Mesenchymal stem cell (in vitro differentiated cells and primary cell): ENCODE data around the gene ZNF236.

Source experiments
- DNase-seq: peaks from one replicate; pipeline ENCODE4 v3.0.0-alpha.2; 2013
- H2AFZ ChIP-seq: one replicate; pipeline ENCODE4 v1.6.1; 2013; ENCODE audit warnings: low read depth, mild to moderate bottlenecking, control low read depth, inconsistent platforms, low read length, moderate library complexity
- H2AK5ac ChIP-seq: 2 replicates; pipeline ENCODE4 v1.6.1; 2013; ENCODE audit warnings: low read length, moderate library complexity, mild to moderate bottlenecking, inconsistent platforms; ENCODE audit not compliant: severe bottlenecking
- H2BK120ac ChIP-seq: one replicate; pipeline ENCODE4 v1.6.1; 2013; ENCODE audit warnings: low read depth, mild to moderate bottlenecking, inconsistent platforms, low read length, moderate library complexity
- H2BK12ac ChIP-seq, 2 experiments: one replicate each; pipeline ENCODE4 v1.6.1; 2013; ENCODE audit warnings: inconsistent platforms in 2 of 2, low read length in 2 of 2, mild to moderate bottlenecking in 2 of 2, moderate library complexity in 2 of 2, control low read depth in 1 of 2
- H2BK15ac ChIP-seq: one replicate; pipeline ENCODE4 v1.6.1; 2013; ENCODE audit warnings: mild to moderate bottlenecking, low read depth, inconsistent platforms; ENCODE audit not compliant: poor library complexity, severe bottlenecking
- H2BK5ac ChIP-seq: 2 replicates; pipeline ENCODE4 v1.6.1; 2013; ENCODE audit warnings: low read depth, mild to moderate bottlenecking, low read length, control low read depth, inconsistent platforms; ENCODE audit not compliant: poor library complexity, severe bottlenecking
- H3K14ac ChIP-seq, 2 experiments: one replicate each; pipeline ENCODE4 v1.6.1; 2013; ENCODE audit warnings: inconsistent platforms in 2 of 2, low read length in 2 of 2, control low read depth in 1 of 2, mild to moderate bottlenecking in 1 of 2, moderate library complexity in 1 of 2
- H3K18ac ChIP-seq, 2 experiments: one replicate each; pipeline ENCODE4 v1.6.1; 2013; ENCODE audit warnings: inconsistent platforms in 2 of 2, low read length in 2 of 2, control low read depth in 1 of 2, low read depth in 1 of 2, mild to moderate bottlenecking in 1 of 2
- H3K23ac ChIP-seq, 2 experiments: one replicate each; pipeline ENCODE4 v1.6.1; 2013; ENCODE audit warnings: inconsistent platforms in 2 of 2, low read length in 2 of 2, mild to moderate bottlenecking in 2 of 2, moderate library complexity in 2 of 2, control low read depth in 1 of 2
- H3K27ac ChIP-seq: 2 replicates; pipeline ENCODE4 v1.5.1; 2013; ENCODE audit warnings: mild to moderate bottlenecking, moderate library complexity, low read length, control low read depth, inconsistent platforms; ENCODE audit not compliant: poor library complexity, severe bottlenecking
- H3K27me3 ChIP-seq, 2 experiments: 2 replicates each; pipeline versions ENCODE4 v1.6.1 to v1.7.0; 2013; ENCODE audit warnings: low read length in 2 of 2, mild to moderate bottlenecking in 2 of 2, moderate library complexity in 2 of 2, control low read depth in 1 of 2, inconsistent platforms in 1 of 2; ENCODE audit not compliant: control insufficient read depth in 1 of 2, insufficient read depth in 1 of 2
- H3K36me3 ChIP-seq, 2 experiments: 2 replicates each; pipeline versions ENCODE4 v1.6.1 to v1.7.0; 2013; ENCODE audit warnings: low read length in 2 of 2, control low read depth in 1 of 2, inconsistent platforms in 1 of 2, low read depth in 1 of 2, mild to moderate bottlenecking in 1 of 2; ENCODE audit not compliant: insufficient read depth in 2 of 2, control insufficient read depth in 1 of 2
- H3K4ac ChIP-seq, 2 experiments: one replicate each; pipeline ENCODE4 v1.6.1; 2013; ENCODE audit warnings: inconsistent platforms in 2 of 2, low read length in 2 of 2, mild to moderate bottlenecking in 2 of 2, moderate library complexity in 2 of 2, control low read depth in 1 of 2, low read depth in 1 of 2
- H3K4me1 ChIP-seq: 2 replicates; pipeline ENCODE4 v1.6.1; 2013; ENCODE audit warnings: low read depth, low read length, control low read depth; ENCODE audit not compliant: control insufficient read depth, insufficient read depth
- H3K4me2 ChIP-seq: 2 replicates; pipeline ENCODE4 v1.6.1; 2013; ENCODE audit warnings: low read length, mild to moderate bottlenecking, inconsistent platforms; ENCODE audit not compliant: poor library complexity, severe bottlenecking
- H3K4me3 ChIP-seq, 2 experiments: 2 replicates each; pipeline versions ENCODE4 v1.5.1 to v1.7.0; 2013; ENCODE audit warnings: low read length in 2 of 2, mild to moderate bottlenecking in 2 of 2, control low read depth in 1 of 2, low read depth in 1 of 2; ENCODE audit not compliant: insufficient read depth in 1 of 2
- H3K79me1 ChIP-seq: replicated peaks from 2 replicates; pipeline ENCODE4 v1.6.1; 2013; ENCODE audit warnings: mild to moderate bottlenecking, control low read depth, low read length, inconsistent platforms; ENCODE audit not compliant: poor library complexity, severe bottlenecking
- H3K9ac ChIP-seq: 2 replicates; pipeline ENCODE4 v1.7.0; 2013; ENCODE audit warnings: mild to moderate bottlenecking, low read length, moderate library complexity
- H3K9me3 ChIP-seq: 2 replicates; pipeline ENCODE4 v1.7.0; 2013; ENCODE audit warnings: mild to moderate bottlenecking, low read length; ENCODE audit not compliant: control insufficient read depth
- H4K8ac ChIP-seq: one replicate; pipeline ENCODE4 v1.6.1; 2013; ENCODE audit warnings: inconsistent platforms, mild to moderate bottlenecking, low read length, moderate library complexity
- H4K91ac ChIP-seq: one replicate; pipeline ENCODE4 v1.6.1; 2013; ENCODE audit warnings: mild to moderate bottlenecking, low read length, inconsistent platforms
- WGBS: methylation state at CpG from one replicate; pipeline ENCODE4 v1.1.7; 2013; ENCODE audit warnings: mixed read lengths; 5-methylcytosine and 5-hydroxymethylcytosine counted together

Gene ZNF236

DNA sequence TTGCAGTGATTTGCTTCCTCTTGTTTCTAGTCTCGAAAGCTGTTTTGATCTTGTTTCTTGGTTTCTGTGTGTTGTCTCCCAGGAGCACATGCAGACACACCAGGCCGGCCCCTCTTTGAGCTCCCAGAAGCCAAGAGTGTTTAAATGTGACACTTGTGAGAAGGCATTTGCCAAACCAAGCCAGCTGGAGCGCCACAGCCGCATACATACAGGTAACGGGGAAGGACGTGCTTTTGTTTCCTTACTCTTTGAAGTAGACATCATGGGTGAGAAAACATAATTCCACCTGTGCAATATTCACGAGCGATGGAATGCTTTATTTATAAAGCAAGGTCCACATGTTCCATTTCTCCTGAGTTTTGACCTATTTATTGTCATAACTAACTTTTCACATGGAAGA is 137.2 kb downstream of the ZNF236 start:
- no peak overlapping the region for H3K18ac ChIP-seq
- no peak overlapping the region for H2BK120ac ChIP-seq
- H2AK5ac ChIP-seq = no peak overlapping the region
- H2BK5ac ChIP-seq = no peak overlapping the region
- H3K4me3 ChIP-seq = no peak overlapping the region
- H3K4me2 ChIP-seq = no peak overlapping the region
- no peak overlapping the region for H2AFZ ChIP-seq
- peaks cover 12% of the 10 kb centered on the region for H3K4me1 ChIP-seq
- H3K27me3 ChIP-seq = no peaks in the 10 kb centered on the region
- H3K4ac ChIP-seq = no peak overlapping the region
- no peak overlapping the region for H3K27ac ChIP-seq
- DNase-seq = no peak
- H2BK15ac ChIP-seq = no peak overlapping the region
- no peak overlapping the region for H4K91ac ChIP-seq
- H4K8ac ChIP-seq = no peak overlapping the region
- no peak overlapping the region for H3K9ac ChIP-seq
- no peak overlapping the region for H2BK12ac ChIP-seq
- H3K14ac ChIP-seq = no peak overlapping the region
- peaks cover 16% of the 10 kb centered on the region for H3K79me1 ChIP-seq
- H3K9me3 ChIP-seq = no peaks in the 10 kb centered on the region
- peaks cover 43 to 64% of the 10 kb centered on the region in 2 experiments for H3K36me3 ChIP-seq
- no peak overlapping the region for H3K23ac ChIP-seq
- WGBS = 96% methylated on average over 8 of the region's 8 CpGs

DNA sequence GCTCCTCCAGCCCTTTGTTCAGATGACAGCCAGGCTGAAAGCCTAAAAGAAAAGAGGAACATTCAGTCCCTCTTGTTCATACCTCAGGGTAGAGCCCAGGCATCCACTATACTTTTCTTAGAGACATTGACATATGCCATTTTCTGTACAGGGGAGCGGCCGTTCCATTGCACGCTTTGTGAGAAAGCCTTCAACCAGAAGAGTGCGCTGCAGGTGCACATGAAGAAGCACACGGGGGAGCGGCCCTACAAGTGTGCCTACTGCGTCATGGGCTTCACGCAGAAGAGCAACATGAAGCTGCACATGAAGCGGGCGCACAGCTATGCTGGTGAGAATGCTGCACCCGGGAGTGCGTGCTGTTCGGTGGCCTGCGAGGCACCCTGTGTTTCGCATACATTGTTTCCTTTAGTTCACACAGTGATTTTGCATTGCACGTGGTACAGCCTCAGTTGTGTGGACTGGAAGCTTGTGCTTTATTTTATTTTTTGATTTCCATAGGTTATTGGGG is 138.2 kb downstream of the ZNF236 start:
- Histone ChIP-seq H3K4me1 (peaks cover 12% of the 10 kb centered on the region), H3K36me3 (peaks cover 41 to 63% of the 10 kb centered on the region in 2 experiments), H3K27me3 (no peaks in the 10 kb centered on the region), H3K4me3 (no peak overlapping the region), H2AFZ (no peak overlapping the region), H2BK15ac (no peak overlapping the region), H3K27ac (no peak overlapping the region), H4K8ac (no peak overlapping the region), H3K4ac (no peak overlapping the region), H4K91ac (no peak overlapping the region), H3K14ac (no peak overlapping the region), H2AK5ac (no peak overlapping the region), H3K79me1 (peaks cover 16% of the 10 kb centered on the region), H2BK12ac (no peak overlapping the region), H3K18ac (no peak overlapping the region), H3K4me2 (no peak overlapping the region), H2BK120ac (no peak overlapping the region), H2BK5ac (no peak overlapping the region), H3K23ac (no peak overlapping the region), H3K9ac (no peak overlapping the region), H3K9me3 (no peaks in the 10 kb centered on the region)
- WGBS = 95% methylated on average over 16 of the region's 16 CpGs
- DNase-seq = no peak

DNA sequence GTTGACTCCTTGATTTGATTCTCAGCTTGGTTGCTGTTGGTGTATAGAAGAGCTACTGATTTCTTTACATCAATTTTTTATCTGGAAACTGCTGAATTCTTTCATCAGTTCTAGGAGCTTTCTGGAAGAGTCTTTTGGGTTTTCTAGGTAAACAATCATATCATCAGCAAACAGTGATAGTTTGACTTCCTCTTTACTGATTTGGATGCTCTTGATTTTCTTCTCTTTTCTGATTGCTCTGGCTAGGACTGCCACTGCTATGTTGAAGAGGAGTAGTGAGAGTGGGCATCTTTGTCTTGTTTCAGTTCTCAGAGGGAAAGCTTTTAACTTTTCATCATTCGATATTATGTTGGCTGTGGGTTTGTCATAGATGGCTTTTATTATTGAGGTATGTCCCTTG is 140.5 kb downstream of the ZNF236 start:
- Histone ChIP-seq H2AK5ac (no peak overlapping the region), H2BK5ac (no peak overlapping the region), H3K9ac (no peak overlapping the region), H2BK120ac (no peak overlapping the region), H3K23ac (no peak overlapping the region), H3K4me3 (no peak overlapping the region), H2BK15ac (no peak overlapping the region), H3K27ac (no peak overlapping the region), H3K4ac (no peak overlapping the region), H3K9me3 (no peaks in the 10 kb centered on the region), H2AFZ (no peak overlapping the region), H4K8ac (no peak overlapping the region), H3K36me3 (peaks cover 26 to 46% of the 10 kb centered on the region in 2 experiments), H3K4me2 (no peak overlapping the region), H2BK12ac (no peak overlapping the region), H3K14ac (no peak overlapping the region), H3K18ac (no peak overlapping the region), H3K27me3 (no peaks in the 10 kb centered on the region), H4K91ac (no peak overlapping the region), H3K4me1 (peaks cover 9% of the 10 kb centered on the region), H3K79me1 (peaks cover 25% of the 10 kb centered on the region)
- WGBS = 100% methylated on average over 1 of the region's 1 CpG
- DNase-seq = no peak

DNA sequence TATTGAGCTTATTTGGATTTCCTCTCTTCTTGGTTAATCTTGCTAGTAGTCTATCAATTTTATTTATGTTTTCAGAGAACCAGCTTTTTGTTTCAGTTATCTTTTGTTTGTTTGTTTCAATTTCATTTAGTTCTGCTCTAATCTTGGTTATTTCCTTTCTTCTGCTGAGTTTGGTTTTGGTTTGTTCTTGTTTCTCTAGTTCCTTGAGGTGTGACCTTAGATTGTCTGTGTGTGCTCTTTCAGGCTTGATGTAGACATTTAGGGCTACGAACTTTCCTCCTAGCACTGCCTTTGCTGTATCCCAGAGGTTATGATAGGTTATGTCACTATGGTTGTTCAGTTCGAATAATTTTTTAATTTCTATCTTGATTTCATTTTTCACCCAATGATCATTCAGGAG is 141.6 kb downstream of the ZNF236 start:
- no peak for DNase-seq
- Histone ChIP-seq H2BK120ac (no peak overlapping the region), H3K9ac (no peak overlapping the region), H3K18ac (no peak overlapping the region), H4K91ac (no peak overlapping the region), H3K79me1 (peaks cover 24% of the 10 kb centered on the region), H2BK5ac (no peak overlapping the region), H3K36me3 (peaks cover 22 to 42% of the 10 kb centered on the region in 2 experiments), H3K4me3 (no peak overlapping the region), H3K27me3 (no peaks in the 10 kb centered on the region), H3K4ac (no peak overlapping the region), H3K14ac (no peak overlapping the region), H3K27ac (no peak overlapping the region), H2BK15ac (no peak overlapping the region), H3K9me3 (no peaks in the 10 kb centered on the region), H2AK5ac (no peak overlapping the region), H3K4me1 (peaks cover 3% of the 10 kb centered on the region), H3K23ac (no peak overlapping the region), H2BK12ac (no peak overlapping the region), H4K8ac (no peak overlapping the region), H2AFZ (no peak overlapping the region), H3K4me2 (no peak overlapping the region)
- no CpG with 5 or more reads among the region's 2 CpGs for WGBS
